HEK293T (cell line): Measurements from ENCODE around the gene RUSC2.

Source experiments
- CTCF ChIA-PET: fragments of 350-600 bp; formaldehyde crosslinking; extraction: SDS; loops from one replicate; lab custom pipeline; 2021; ENCODE audit warnings: antibody characterized with exemption, inconsistent platforms; lab: Yijun Ruan, JAX
- POLR2A ChIA-PET: fragments of 350-600 bp; formaldehyde crosslinking; extraction: SDS; loops from one replicate; lab custom pipeline; 2020; ENCODE audit warnings: antibody characterized with exemption, inconsistent platforms; lab: Yijun Ruan, JAX
- DNase-seq: peaks from one replicate; pipeline ENCODE4 v3.0.0; 2012; ENCODE audit warnings: mixed read lengths; ENCODE audit errors: extremely low spot score
- ARNT ChIP-seq: fragments of 450-650 bp; IDR thresholded peaks from 2 replicates; pipeline ENCODE4 v1.6.1; 2017; ENCODE audit warnings: mild to moderate bottlenecking
- BHLHE40 ChIP-seq: fragments of 450-650 bp; IDR thresholded peaks from 2 replicates; pipeline ENCODE4 v1.6.1; 2016; ENCODE audit warnings: mild to moderate bottlenecking, moderate library complexity, borderline replicate concordance
- CTBP1 ChIP-seq: fragments of 450-650 bp; IDR thresholded peaks from 2 replicates; pipeline ENCODE4 v1.6.1; 2016; ENCODE audit warnings: borderline replicate concordance
- ELF4 ChIP-seq: fragments of 450-650 bp; IDR thresholded peaks from 2 replicates; pipeline ENCODE4 v1.6.1; 2017; ENCODE audit warnings: antibody characterized with exemption
- FOXA1 ChIP-seq: fragments of 450-650 bp; IDR thresholded peaks from 2 replicates; pipeline ENCODE4 v1.6.1; 2016; ENCODE audit warnings: mild to moderate bottlenecking
- FOXK2 ChIP-seq: fragments of 450-650 bp; IDR thresholded peaks from 2 replicates; pipeline ENCODE4 v1.6.1; 2016; ENCODE audit warnings: mild to moderate bottlenecking
- FOXM1 ChIP-seq: fragments of 450-650 bp; IDR thresholded peaks from 2 replicates; pipeline ENCODE4 v1.6.1; 2017; ENCODE audit warnings: mild to moderate bottlenecking, borderline replicate concordance
- HDGF ChIP-seq: fragments of 450-650 bp; IDR thresholded peaks from 2 replicates; pipeline ENCODE4 v1.6.1; 2017; ENCODE audit warnings: antibody characterized with exemption, borderline replicate concordance
- L3MBTL2 ChIP-seq: fragments of 450-650 bp; conservative IDR thresholded peaks from 2 replicates; pipeline ENCODE4 v1.6.1; 2016; ENCODE audit warnings: mild to moderate bottlenecking
- LEF1 ChIP-seq: fragments of 450-650 bp; IDR thresholded peaks from 2 replicates; pipeline ENCODE4 v1.6.1; 2017; ENCODE audit warnings: mild to moderate bottlenecking, borderline replicate concordance
- NFRKB ChIP-seq: fragments of 450-650 bp; IDR thresholded peaks from 2 replicates; pipeline ENCODE4 v1.6.1; 2016; ENCODE audit warnings: mild to moderate bottlenecking, moderate library complexity
- SP1 ChIP-seq: fragments of 450-650 bp; IDR thresholded peaks from 2 replicates; pipeline ENCODE4 v1.6.1; 2017
- SUZ12 ChIP-seq: fragments of 450-650 bp; IDR thresholded peaks from 2 replicates; pipeline ENCODE4 v1.6.1; 2016; ENCODE audit warnings: mild to moderate bottlenecking
- TARDBP ChIP-seq: fragments of 450-650 bp; IDR thresholded peaks from 2 replicates; pipeline ENCODE4 v1.6.1; 2016
- ZNF384 ChIP-seq: fragments of 450-650 bp; IDR thresholded peaks from 2 replicates; pipeline ENCODE4 v1.6.1; 2016
- TF ChIP-seq, protein P1 (sequence below): fragments of 450-650 bp; IDR thresholded peaks from 2 replicates; pipeline ENCODE4 v1.6.1; 2016

Gene RUSC2

DNA sequence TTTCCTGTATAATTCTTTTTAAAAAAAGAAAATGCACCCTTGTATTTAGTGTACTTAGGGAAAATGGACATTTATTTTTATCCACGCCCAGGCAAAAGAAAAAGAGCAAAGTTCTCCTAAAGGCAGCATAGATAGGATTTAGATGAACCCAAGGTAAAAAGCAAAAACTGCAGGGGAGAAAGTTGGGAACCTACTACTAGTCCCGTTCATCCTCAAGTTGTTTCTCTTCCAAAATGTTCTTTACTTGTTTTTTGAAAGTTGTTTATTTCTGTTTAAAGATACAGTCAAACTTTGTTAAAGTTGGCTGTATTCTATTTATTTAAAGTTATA lies 9.8 kb downstream of the RUSC2 start:
- CTCF ChIA-PET = no interaction called here
- TF ChIP-seq CTBP1 (no peak), FOXA1 (no peak), NFRKB (no peak), LEF1 (no peak), SUZ12 (no peak), ARNT (no peak), L3MBTL2 (no peak), FOXK2 (no peak), FOXM1 (no peak), BHLHE40 (no peak), HDGF (no peak), TARDBP (no peak), SP1 (no peak), ZNF384 (no peak), ELF4 (no peak)
- TF ChIP-seq, protein P1, sequence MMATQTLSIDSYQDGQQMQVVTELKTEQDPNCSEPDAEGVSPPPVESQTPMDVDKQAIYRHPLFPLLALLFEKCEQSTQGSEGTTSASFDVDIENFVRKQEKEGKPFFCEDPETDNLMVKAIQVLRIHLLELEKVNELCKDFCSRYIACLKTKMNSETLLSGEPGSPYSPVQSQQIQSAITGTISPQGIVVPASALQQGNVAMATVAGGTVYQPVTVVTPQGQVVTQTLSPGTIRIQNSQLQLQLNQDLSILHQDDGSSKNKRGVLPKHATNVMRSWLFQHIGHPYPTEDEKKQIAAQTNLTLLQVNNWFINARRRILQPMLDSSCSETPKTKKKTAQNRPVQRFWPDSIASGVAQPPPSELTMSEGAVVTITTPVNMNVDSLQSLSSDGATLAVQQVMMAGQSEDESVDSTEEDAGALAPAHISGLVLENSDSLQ = no peak
- no peak for DNase-seq
- POLR2A ChIA-PET = no interaction called here

DNA sequence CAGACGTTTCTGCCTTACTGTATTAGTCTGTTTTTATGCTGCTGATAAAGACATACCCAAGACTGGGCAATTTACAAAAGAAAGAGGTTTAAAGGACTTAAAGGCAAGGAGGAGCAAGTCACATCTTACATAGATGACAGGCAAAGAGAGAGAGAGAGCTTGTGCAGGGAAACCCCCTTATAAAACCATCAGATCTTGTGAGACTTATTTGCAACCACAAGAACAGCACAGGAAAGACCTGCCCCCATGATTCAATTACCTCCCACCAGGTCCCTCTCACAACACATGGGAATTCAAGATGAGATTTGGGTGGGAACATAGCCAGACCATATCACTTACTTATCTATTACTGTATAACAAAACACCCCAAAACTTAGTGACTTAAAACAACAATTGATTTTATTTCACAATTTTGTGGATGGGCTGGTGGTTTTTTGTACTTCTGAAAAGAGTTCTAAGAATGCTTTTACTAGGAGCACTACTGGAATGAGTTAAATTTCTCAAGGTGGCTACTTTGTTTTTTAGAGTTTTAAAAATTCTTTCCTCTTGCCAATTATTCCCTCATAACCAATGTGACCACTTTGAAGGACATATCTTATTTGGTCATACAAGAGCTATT lies 10.3 kb downstream of the RUSC2 start:
- CTCF ChIA-PET = no interaction called here
- TF ChIP-seq SUZ12 (no peak), L3MBTL2 (no peak), ARNT (no peak), SP1 (no peak), NFRKB (no peak), FOXM1 (no peak), ELF4 (no peak), CTBP1 (no peak), FOXK2 (no peak), BHLHE40 (no peak), ZNF384 (no peak), FOXA1 (no peak), HDGF (no peak), LEF1 (no peak), TARDBP (no peak)
- TF ChIP-seq, protein P1 = no peak
- DNase-seq = no peak
- POLR2A ChIA-PET = no interaction called here

DNA sequence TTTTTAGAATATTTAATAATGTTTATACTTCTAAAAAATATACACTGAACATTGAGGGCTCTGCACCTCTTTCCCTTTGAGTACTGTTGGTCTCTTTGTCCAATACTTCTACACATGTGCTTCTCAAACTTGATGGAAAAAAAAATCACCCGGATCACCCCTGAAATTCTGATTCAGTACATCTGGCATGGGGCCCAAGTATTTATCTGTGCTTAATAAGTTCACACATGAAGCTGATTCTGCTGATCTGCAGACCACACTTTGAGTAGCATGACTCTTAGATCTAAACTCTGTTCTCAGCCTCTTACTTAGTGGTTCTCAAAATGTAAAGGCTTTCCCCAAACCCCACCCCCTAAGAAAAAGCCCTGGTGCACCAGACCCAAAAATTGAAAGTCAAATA lies 12.0 kb downstream of the RUSC2 start:
- DNase-seq = no peak
- TF ChIP-seq L3MBTL2 = no peak
- TF ChIP-seq, protein P1 = no peak
- no peak for TF ChIP-seq SP1
- no peak for TF ChIP-seq ELF4
- TF ChIP-seq ARNT = no peak
- TF ChIP-seq HDGF = no peak
- no peak for TF ChIP-seq SUZ12
- TF ChIP-seq FOXK2 = no peak
- TF ChIP-seq BHLHE40 = no peak
- ChIA-PET POLR2A (no interaction called here), CTCF (no interaction called here)

DNA sequence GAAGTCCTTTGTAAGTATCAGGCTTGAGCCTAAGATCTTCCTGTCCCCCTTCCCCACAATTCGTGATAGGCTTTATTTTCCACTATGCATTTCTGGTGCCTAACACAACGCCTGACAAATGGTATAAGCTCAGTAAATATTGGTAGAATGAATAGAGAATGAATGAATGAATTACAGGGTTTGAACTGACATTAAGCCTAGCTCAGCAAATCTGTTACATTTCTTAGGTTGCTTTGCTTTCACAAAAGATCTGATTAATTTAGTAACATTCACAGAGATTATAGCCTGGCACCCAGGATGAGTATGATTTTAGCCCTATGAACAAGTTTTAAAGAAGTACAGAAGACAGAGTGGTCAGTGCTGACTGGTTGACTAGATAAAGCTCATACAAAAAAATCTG lies 16.4 kb downstream of the RUSC2 start:
- TF ChIP-seq CTBP1 (no peak), ARNT (no peak), LEF1 (no peak), FOXK2 (no peak), BHLHE40 (no peak), SUZ12 (no peak), L3MBTL2 (no peak), ZNF384 (no peak), ELF4 (no peak), NFRKB (no peak), HDGF (no peak), FOXM1 (no peak), SP1 (no peak), TARDBP (no peak)
- TF ChIP-seq, protein P1 = no peak
- CTCF ChIA-PET = no interaction called here
- no peak for DNase-seq
- POLR2A ChIA-PET = no interaction called here

DNA sequence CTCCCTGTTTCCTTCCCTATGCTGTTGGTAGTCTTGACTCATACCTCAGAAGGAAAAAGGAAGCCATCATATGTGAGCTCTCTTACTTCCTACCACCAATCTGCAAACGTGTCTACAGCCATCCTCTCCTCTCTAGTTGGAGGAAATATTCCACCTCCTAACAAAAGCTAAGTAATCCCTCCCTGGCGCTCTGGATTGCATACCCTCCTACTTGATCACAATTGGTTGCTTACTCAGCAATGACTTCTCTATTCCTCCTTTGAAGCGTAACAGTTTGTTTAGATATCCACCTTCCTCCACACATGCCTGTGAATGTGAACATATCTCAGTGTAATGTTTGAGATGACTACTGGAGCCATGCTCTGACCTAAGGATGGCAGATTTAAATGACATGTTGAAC lies 18.2 kb downstream of the RUSC2 start:
- TF ChIP-seq NFRKB (no peak), FOXA1 (no peak), HDGF (no peak), LEF1 (no peak), ARNT (no peak), ZNF384 (no peak), CTBP1 (no peak), TARDBP (no peak), L3MBTL2 (no peak), SUZ12 (no peak), FOXM1 (no peak), FOXK2 (no peak), ELF4 (no peak), SP1 (no peak)
- TF ChIP-seq, protein P1 = no peak
- no peak for DNase-seq
- ChIA-PET CTCF (no interaction called here), POLR2A (no interaction called here)
